Measurements from ENCODE around the gene SLC12A6. TPM values are rescaled to one million over a fixed set of nuclear protein-coding genes. Genes with fewer than 3 reads are reported as not detected.

SLC12A6 gene
- total and polyA plus RNA-seq, 2 of the 13 experiments (the other 11 are each of a cell fraction or from before 2014, with no cell fraction given), result 15.2 to 30.1 TPM

DNA sequence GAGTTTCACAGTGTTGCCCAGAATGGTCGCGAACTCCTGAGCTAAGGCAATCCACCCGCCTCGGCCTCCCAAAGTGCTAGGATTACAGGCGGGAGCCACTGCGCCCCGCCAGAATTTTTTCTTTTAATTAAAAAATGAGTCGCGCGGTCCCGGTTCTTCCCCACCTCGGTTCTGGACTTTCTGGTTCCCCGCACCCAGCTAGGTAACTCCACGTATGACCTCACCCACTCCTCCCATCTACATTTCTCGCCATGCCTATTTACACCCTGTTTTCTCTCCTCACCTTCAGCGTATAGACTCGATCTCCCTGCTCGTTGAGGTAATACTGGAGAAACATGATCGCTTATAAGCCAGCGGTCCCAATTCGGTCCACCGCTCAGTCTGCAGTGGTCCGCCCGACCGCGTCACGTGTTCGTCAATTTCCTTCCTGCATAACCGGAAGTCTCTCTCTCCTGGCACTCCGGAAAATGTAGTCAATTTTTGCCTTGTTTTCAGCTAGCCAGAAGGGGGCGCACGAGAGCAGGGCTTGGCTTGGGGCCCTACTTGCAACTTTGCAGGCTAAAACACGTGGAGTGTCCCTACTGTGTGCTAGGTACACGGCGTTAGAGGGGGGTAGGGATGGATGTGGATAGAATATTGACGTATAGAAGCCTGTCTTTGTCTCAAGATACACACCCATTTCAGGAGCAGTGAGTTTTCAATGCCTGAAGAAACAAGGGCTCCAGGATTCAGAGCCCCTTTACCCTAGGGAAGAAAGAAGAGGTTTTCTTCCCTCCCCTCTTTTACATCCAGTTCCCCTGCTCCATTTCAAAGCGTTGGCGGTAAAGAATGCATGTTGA is 5.4 kb upstream of the SLC12A6 start, which contains the start of the genes NOP10 and NUTM1 (continued):
- no peak; the same call in 1 of the 2 replicates for TF ChIP-seq JDP2 (CRISPR knock-in tag; IDR thresholded peaks at IDR 0.05; ENCODE audit: borderline replicate concordance)
- TF ChIP-seq ZNF775 (CRISPR knock-in tag; IDR thresholded peaks at IDR 0.05; ENCODE audit: borderline replicate concordance), result no peak
- no peak for TF ChIP-seq NFIB (CRISPR knock-in tag; IDR thresholded peaks at IDR 0.05; ENCODE audit: borderline replicate concordance)
- TF ChIP-seq, protein P1, sequence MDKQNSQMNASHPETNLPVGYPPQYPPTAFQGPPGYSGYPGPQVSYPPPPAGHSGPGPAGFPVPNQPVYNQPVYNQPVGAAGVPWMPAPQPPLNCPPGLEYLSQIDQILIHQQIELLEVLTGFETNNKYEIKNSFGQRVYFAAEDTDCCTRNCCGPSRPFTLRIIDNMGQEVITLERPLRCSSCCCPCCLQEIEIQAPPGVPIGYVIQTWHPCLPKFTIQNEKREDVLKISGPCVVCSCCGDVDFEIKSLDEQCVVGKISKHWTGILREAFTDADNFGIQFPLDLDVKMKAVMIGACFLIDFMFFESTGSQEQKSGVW (CRISPR knock-in tag; IDR thresholded peaks at IDR 0.05; ENCODE audit: borderline replicate concordance), result no peak
- no peak for TF ChIP-seq ZNF891 (CRISPR knock-in tag; IDR thresholded peaks at IDR 0.05)
- no peak for TF ChIP-seq ZFP82 (CRISPR knock-in tag; IDR thresholded peaks at IDR 0.05; ENCODE audit: borderline replicate concordance)
- no peak for TF ChIP-seq SP1 (IDR thresholded peaks at IDR 0.05)
- TF ChIP-seq SP1 (CRISPR knock-in tag; IDR thresholded peaks at IDR 0.05), result no peak
- no peak for TF ChIP-seq CENPT (CRISPR knock-in tag; IDR thresholded peaks at IDR 0.05; ENCODE audit: low read depth)
- peak; percentile 93 for TF ChIP-seq THAP11 (CRISPR knock-in tag; IDR thresholded peaks at IDR 0.05)
- TF ChIP-seq ZNF431 (CRISPR knock-in tag; IDR thresholded peaks at IDR 0.05; ENCODE audit: borderline replicate concordance, low read depth), result no peak
- peak; percentile 85 for TF ChIP-seq ASH2L (IDR thresholded peaks at IDR 0.05; ENCODE audit: insufficient read length, low read depth, low read length)
- TF ChIP-seq, protein P2, sequence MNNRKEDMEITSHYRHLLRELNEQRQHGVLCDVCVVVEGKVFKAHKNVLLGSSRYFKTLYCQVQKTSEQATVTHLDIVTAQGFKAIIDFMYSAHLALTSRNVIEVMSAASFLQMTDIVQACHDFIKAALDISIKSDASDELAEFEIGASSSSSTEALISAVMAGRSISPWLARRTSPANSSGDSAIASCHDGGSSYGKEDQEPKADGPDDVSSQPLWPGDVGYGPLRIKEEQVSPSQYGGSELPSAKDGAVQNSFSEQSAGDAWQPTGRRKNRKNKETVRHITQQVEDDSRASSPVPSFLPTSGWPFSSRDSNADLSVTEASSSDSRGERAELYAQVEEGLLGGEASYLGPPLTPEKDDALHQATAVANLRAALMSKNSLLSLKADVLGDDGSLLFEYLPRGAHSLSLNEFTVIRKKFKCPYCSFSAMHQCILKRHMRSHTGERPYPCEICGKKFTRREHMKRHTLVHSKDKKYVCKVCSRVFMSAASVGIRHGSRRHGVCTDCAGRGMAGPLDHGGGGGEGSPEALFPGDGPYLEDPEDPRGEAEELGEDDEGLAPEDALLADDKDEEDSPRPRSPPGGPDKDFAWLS (CRISPR knock-in tag; IDR thresholded peaks at IDR 0.05; ENCODE audit: borderline replicate concordance), result no peak
- TF ChIP-seq, protein P3, sequence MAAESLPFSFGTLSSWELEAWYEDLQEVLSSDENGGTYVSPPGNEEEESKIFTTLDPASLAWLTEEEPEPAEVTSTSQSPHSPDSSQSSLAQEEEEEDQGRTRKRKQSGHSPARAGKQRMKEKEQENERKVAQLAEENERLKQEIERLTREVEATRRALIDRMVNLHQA (CRISPR knock-in tag; IDR thresholded peaks at IDR 0.05), result no peak
- TF ChIP-seq U2AF1 (optimal IDR thresholded peaks at IDR 0.05; ENCODE audit: low read depth, low read length), result peak; percentile 57
- peak; percentile 89 for TF ChIP-seq YEATS2 (CRISPR knock-in tag; IDR thresholded peaks at IDR 0.05; ENCODE audit: borderline replicate concordance)
- peak; percentile 69; the same call in 1 of the 2 replicates for TF ChIP-seq ERF (CRISPR knock-in tag; IDR thresholded peaks at IDR 0.05)
- TF ChIP-seq ZNF878 (CRISPR knock-in tag; IDR thresholded peaks at IDR 0.05), result peak; percentile 75; the same call in 1 of the 2 replicates
- TF ChIP-seq ZNF652 (CRISPR knock-in tag; IDR thresholded peaks at IDR 0.05; ENCODE audit: borderline replicate concordance, low read depth), result no peak
- TF ChIP-seq ZNF83 (CRISPR knock-in tag; IDR thresholded peaks at IDR 0.05; ENCODE audit: borderline replicate concordance), result no peak
- TF ChIP-seq ZNF724P (CRISPR knock-in tag; IDR thresholded peaks at IDR 0.05; ENCODE audit: borderline replicate concordance), result no peak
- TF ChIP-seq POLR2AphosphoS5 (IDR thresholded peaks at IDR 0.05; ENCODE audit: low read depth, low read length), result peak; percentile 98
- TF ChIP-seq GATA4 (IDR thresholded peaks at IDR 0.05; ENCODE audit: borderline replicate concordance, low read depth), result peak; percentile 29; the same call in 1 of the 2 replicates
- no peak for TF ChIP-seq ZNF703 (CRISPR knock-in tag; IDR thresholded peaks at IDR 0.05; ENCODE audit: borderline replicate concordance)
- TF ChIP-seq ZNF430 (CRISPR knock-in tag; IDR thresholded peaks at IDR 0.05), result no peak
- TF ChIP-seq WIZ (CRISPR knock-in tag; IDR thresholded peaks at IDR 0.05), result peak; percentile 81; the same call in 1 of the 2 replicates
- no peak for TF ChIP-seq THAP8 (CRISPR knock-in tag; IDR thresholded peaks at IDR 0.05; ENCODE audit: borderline replicate concordance)

Data from HepG2 (cell line).